ENCODE measurements around the gene FAM170A.

The FAM170A gene

GRCh38 chr5:119629339-119629738, at the start of gene FAM170A:
Gene FAM170A, plus strand, starts transcription at chr5:119629558. Its CDS starts 211 bp downstream, at chr5:119629769.
- Mint-ChIP-seq H3K4me1 (no peaks in the 10 kb centered on the region), H3K4me3 (no peak within 1 kb of the TSS), H3K27me3 (ENCODE audit: low read depth, poor library complexity) (no peaks in the 10 kb centered on the region), H3K27ac (no peak within 1 kb of the TSS), H3K36me3 (ENCODE audit: low read depth) (peaks cover 4% of the 10 kb centered on the region), H3K9me3 (no peaks in the 10 kb centered on the region)
- no peak for DNase-seq
- TF ChIP-seq CTCF (IDR thresholded peaks at IDR 0.05), result no peak

- Mint-ChIP-seq H3K4me3 (no peak overlapping the region), H3K27me3 (ENCODE audit: low read depth, poor library complexity) (peaks cover 3% of the 10 kb centered on the region), H3K4me1 (peaks cover 19% of the 10 kb centered on the region), H3K27ac (no peak overlapping the region), H3K9me3 (no peaks in the 10 kb centered on the region), H3K36me3 (ENCODE audit: low read depth) (no peaks in the 10 kb centered on the region)
- DNase-seq, result no peak
- TF ChIP-seq CTCF (IDR thresholded peaks at IDR 0.05), result no peak
Observed at GRCh38 chr5:119582987-119583386, 46.4 kb upstream of the FAM170A start.

- no peak for DNase-seq
- TF ChIP-seq CTCF (IDR thresholded peaks at IDR 0.05), result no peak
- H3K36me3 Mint-ChIP-seq (ENCODE audit: low read depth), result no peaks in the 10 kb centered on the region
- no peak overlapping the region for H3K27ac Mint-ChIP-seq
- H3K4me1 Mint-ChIP-seq, result peaks cover 19% of the 10 kb centered on the region
- H3K4me3 Mint-ChIP-seq, result no peak overlapping the region
- H3K27me3 Mint-ChIP-seq (ENCODE audit: low read depth, poor library complexity), result peaks cover 3% of the 10 kb centered on the region
- no peaks in the 10 kb centered on the region for H3K9me3 Mint-ChIP-seq
Observed at GRCh38 chr5:119583684-119584083, 45.7 kb upstream of the FAM170A start.

GRCh38 chr5:119596046-119596445, 33.3 kb upstream of the FAM170A start:
- no peak overlapping the region for H3K4me3 Mint-ChIP-seq
- H3K4me1 Mint-ChIP-seq, result no peaks in the 10 kb centered on the region
- no peaks in the 10 kb centered on the region for H3K27me3 Mint-ChIP-seq (ENCODE audit: low read depth, poor library complexity)
- DNase-seq, result no peak
- no peaks in the 10 kb centered on the region for H3K36me3 Mint-ChIP-seq (ENCODE audit: low read depth)
- H3K9me3 Mint-ChIP-seq, result peaks cover 29% of the 10 kb centered on the region
- H3K27ac Mint-ChIP-seq, result no peak overlapping the region
- TF ChIP-seq CTCF (IDR thresholded peaks at IDR 0.05), result no peak

- TF ChIP-seq CTCF (IDR thresholded peaks at IDR 0.05), result no peak
- Mint-ChIP-seq H3K36me3 (ENCODE audit: low read depth) (no peaks in the 10 kb centered on the region), H3K4me1 (no peaks in the 10 kb centered on the region), H3K4me3 (no peak overlapping the region), H3K27ac (no peak overlapping the region), H3K27me3 (ENCODE audit: low read depth, poor library complexity) (no peaks in the 10 kb centered on the region), H3K9me3 (peaks cover 29% of the 10 kb centered on the region)
- DNase-seq, result no peak
Observed at GRCh38 chr5:119597728-119598298, 31.5 kb upstream of the FAM170A start.

GRCh38 chr5:119613937-119614336, 15.4 kb upstream of the FAM170A start:
- Mint-ChIP-seq H3K27me3 (ENCODE audit: low read depth, poor library complexity) (no peaks in the 10 kb centered on the region), H3K9me3 (no peaks in the 10 kb centered on the region), H3K27ac (no peak overlapping the region), H3K4me3 (no peak overlapping the region), H3K4me1 (no peaks in the 10 kb centered on the region), H3K36me3 (ENCODE audit: low read depth) (no peaks in the 10 kb centered on the region)
- TF ChIP-seq CTCF (IDR thresholded peaks at IDR 0.05), result no peak
- DNase-seq, result no peak

All from nephron progenitor cell (in vitro differentiated cells).